Stimulated activated CD4-positive, alpha-beta T cell treated with anti-CD3 and anti-CD28 coated beads, TNF-alpha, amount 100 ng/mL, for 1 hour (primary cell): ENCODE data around the gene TMEM240.
"Not testable (repeated sequence)": the region's sequence is repeated elsewhere in the genome, so short reads cannot be mapped to it uniquely, and the experiment has no call there.

ENCODE experiments used
- DNase-seq, 3 donors: peaks; one replicate each; pipeline ENCODE4 v3.0.0-alpha.2; 2020; ENCODE audit warnings: low read depth in 3 of 3, low spot score in 1 of 3

TMEM240 gene

GRCh38 chr1:1527092-1527816 lies 13.2 kb downstream of the TMEM240 start:
- no peak for DNase-seq

GRCh38 chr1:1526476-1526875 lies 13.9 kb downstream of the TMEM240 start:
- not testable (repeated sequence) for DNase-seq

GRCh38 chr1:1524750-1525383 lies 15.6 kb downstream of the TMEM240 start:
- DNase-seq = not testable (repeated sequence)

DNA sequence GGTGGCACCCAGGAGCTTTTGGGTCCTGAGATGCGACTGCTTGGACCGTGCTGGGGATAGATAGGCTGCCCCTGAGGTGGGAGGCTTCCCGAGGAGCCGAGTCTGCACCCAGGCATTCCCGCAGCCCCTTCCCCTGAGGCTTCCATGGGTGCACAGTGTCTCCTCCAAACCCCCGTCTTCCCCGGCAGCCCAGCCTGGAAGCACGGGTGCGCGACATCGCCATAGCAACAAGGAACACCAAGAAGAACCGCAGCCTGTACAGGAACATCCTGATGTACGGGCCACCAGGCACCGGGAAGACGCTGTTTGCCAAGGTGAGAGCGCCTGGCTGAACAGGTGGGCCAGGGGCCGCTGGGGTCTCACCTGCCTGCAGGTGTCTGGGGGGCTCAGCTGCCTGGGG lies 16.8 kb downstream of the TMEM240 start:
- not testable (repeated sequence) for DNase-seq

- not testable (repeated sequence) for DNase-seq
Observed at GRCh38 chr1:1523226-1523625, 17.2 kb downstream of the TMEM240 start.

- DNase-seq = not testable (repeated sequence)
Observed at GRCh38 chr1:1522536-1522935, 17.9 kb downstream of the TMEM240 start.

DNA sequence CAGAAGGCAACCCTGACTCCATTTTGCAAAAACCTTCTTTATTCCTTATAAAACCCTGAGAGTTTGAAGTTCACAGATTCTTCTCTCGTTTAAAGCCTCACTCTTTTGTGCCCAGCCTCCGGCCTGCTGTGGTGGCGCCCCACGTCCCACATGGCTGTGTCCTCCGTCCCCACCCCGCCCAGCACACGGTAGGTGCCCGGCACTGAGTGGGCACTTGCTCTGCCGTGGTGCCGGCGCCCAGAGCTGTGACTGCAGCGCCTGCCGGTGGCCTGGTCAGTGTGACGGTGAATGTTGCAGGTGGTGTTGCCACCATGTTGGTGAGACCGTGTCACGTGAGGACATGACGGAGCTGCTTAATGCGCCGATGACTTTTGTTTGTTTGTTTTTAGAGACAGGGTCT lies 19.1 kb downstream of the TMEM240 start:
- DNase-seq = no peak

DNA sequence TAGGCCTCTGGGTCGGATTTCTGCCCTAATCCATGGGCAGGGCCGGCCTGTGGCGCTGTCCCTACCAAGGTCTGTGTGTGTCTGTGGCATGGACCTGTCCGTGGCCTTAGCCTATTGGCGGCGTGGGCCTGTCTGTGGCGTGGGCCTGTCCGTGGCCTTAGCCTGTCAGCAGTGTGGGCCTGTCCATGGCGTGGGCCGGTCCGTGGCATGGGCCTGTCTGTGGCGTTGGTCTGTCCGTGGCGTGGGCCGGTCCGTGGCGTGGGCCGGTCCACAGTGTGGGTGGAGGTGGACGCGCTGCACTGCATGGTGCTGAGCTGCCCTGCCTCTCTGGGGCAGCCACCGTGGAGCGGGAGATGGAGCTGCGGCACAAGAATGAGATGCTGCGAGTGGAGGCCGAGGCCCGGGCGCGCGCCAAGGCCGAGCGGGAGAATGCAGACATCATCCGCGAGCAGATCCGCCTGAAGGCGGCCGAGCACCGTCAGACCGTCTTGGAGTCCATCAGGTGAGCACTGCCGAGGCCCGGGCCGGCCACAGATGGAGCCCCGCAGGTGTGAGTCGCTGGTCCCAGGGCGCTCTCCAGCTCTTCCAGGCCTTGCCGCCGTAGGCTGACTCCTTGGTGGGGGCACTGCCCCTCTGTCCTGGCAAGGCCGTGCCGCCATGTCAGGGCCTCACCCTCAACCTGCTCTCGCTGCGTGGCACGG lies 20.5 kb downstream of the TMEM240 start:
- not testable (repeated sequence) for DNase-seq

- not testable (repeated sequence) for DNase-seq
Observed at GRCh38 chr1:1518621-1519007, 21.8 kb downstream of the TMEM240 start.

- no peak for DNase-seq
Observed at GRCh38 chr1:1517973-1518620, 22.3 kb downstream of the TMEM240 start.

DNA sequence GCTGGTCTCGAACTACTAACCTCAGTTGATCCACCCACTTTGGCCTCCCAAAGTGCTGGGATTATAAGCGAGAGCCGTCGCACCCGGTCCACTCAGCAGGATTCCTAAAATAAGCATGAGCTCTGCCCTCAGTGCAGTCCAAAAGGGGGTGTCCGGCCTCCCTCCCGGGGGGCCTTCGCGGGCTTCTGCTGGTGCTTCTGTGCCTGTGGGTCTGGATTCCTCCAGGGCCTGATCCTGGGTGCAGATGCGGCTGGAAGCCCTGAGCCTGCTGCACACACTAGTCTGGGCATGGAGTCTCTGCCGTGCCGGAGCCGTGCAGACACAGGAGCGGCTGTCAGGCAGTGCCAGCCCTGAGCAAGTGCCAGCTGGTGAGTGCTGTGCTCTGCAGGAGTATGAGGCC lies 23.5 kb downstream of the TMEM240 start:
- not testable (repeated sequence) for DNase-seq

DNA sequence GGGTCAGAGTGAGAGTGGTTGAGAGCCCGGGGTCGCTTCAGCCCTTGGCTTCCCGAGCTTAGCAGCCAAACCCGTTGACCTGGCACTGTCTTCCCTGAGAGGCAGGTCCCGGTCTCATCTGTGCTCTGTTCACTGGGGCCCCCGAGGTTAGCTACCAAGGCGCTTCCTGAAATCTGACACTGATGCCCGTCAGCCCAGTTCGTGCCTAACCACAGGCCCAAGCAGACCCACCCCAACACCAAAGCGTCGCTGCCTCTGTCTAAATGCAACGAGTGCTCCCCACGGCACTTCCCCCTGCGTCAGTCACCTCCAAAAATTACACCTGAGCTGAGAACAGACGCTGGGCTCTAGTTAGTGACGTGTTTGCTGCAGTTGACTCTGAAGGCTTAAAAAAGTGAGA lies 26.0 kb downstream of the TMEM240 start:
- DNase-seq = not testable (repeated sequence)

- DNase-seq = not testable (repeated sequence)
Observed at GRCh38 chr1:1513675-1514074, 26.7 kb downstream of the TMEM240 start.

GRCh38 chr1:1512425-1512824 lies 28.0 kb downstream of the TMEM240 start:
- not testable (repeated sequence) for DNase-seq

DNA sequence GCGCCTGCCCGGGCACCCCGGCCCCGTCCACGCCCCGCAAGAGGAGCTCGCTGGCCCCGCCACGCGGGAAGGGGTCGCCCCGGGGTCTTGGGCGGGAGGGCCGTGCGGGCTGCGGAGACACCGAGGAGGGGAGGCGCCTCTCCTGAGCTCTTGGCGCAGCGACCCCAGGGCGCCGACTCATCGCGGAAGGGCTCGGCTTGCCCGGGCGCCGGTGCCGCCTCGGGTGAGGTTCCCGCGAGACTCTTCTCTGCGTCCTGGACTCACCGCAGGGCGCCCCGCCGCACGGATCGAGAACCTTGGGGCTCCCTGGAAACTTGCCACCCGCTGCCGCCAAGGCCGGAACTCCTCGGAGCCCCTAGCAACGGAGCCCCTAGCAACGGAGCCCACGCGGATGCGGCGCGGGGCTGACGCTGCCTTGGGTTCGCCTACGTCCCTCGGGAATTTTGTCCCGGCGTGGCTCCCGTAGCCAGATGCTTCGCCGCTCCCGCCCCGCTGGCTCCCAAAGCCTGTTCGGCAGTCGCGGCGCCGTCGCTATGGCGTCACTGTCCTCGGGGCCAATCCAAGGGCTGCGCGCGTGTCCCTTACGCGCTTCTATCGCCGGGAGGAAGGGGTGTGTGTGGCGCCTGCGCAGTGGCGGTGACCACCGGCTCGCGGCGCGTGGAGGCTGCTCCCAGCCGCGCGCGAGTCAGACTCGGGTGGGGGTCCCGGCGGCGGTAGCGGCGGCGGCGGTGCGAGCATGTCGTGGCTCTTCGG lies 28.7 kb downstream of the TMEM240 start, which contains the start of gene ATAD3A:
ATAD3A (plus strand) TSS at position 630 of the 753 bp plus-strand sequence; CDS start at position 737, 107 bp downstream.
- DNase-seq = peak; percentile 86 to 89 (median 88)

- no peak for DNase-seq
Observed at GRCh38 chr1:1510912-1511532, 29.4 kb downstream of the TMEM240 start.

- DNase-seq = not testable (repeated sequence)
Observed at GRCh38 chr1:1509465-1509850, 31.0 kb downstream of the TMEM240 start.

DNA sequence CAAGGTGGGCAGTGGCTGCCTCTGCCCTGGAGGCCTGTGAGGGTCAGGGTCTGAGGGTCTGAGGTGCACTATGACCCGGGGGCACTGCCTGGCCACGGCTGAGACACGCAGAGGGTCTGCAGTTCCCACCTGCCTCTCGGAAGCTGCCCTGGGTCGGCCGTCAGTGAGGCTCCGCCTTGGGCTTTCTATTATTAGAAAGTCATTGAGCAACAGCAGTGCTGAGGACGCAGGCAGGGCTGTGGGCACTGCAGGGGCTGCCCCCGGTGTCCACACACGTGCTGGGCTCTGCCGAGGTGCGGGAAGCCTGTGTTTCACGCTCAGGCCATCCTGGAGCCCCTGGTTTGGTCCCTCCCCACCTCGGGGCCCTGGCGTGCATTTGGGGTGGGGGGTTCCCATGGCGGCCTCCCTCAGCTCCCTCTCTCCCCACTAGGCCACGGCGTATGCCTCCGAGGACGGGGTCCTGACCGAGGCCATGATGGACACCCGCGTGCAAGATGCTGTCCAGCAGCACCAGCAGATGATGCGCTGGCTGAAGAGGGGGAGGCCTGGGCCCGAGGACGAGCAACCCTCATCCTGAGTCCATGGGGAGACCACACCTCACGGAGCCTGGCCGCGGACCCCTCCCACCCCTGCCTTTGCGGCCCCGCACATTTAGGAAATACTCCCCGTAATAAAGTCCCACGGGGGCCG lies 31.5 kb downstream of the TMEM240 start:
- not testable (repeated sequence) for DNase-seq

DNA sequence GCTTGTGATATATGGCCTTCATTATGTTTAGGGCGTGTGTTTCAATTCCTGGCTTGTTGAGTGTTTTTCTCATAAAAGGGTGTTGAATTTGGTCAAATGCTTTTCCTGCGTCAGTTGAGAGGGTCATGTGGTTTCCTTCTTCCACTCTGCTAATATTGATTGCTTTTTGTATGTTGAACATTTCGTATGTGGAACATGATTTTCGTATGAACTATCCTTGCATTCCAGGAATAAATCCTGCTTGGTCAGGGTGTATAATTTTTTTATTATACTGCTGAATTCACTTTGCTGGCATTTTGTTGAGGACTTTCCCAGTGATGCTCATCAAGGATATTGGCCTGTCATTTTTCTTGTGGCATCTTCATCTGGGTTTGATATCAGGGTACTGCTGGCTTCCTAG lies 33.1 kb downstream of the TMEM240 start:
- no peak for DNase-seq

DNA sequence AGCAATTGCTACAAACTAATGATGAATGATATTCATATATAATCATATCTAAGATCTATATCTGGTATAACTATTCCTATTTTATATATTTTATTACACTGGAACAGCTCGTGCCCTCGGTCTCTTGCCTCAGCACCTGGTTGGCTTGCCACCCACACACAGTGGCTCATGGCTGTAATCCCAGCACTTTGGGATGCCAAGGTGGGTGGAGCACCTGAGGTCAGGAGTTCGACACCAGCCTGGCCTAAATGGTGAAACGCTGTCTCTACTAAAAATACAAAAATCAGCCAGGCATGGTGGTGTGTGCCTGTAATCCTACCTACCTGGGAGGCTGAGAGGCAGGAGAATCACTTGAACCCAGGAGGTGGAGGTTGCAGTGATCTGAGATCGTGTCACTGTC lies 34.6 kb downstream of the TMEM240 start:
- DNase-seq = not testable (repeated sequence)
